Measurements from ENCODE around the gene TULP4. TPM values are rescaled to one million over a fixed set of nuclear protein-coding genes. Genes with fewer than 3 reads are reported as not detected.

TULP4 gene
- total and polyA plus RNA-seq, 10 donors: 1.8 to 143 (median 78.1) TPM

DNA sequence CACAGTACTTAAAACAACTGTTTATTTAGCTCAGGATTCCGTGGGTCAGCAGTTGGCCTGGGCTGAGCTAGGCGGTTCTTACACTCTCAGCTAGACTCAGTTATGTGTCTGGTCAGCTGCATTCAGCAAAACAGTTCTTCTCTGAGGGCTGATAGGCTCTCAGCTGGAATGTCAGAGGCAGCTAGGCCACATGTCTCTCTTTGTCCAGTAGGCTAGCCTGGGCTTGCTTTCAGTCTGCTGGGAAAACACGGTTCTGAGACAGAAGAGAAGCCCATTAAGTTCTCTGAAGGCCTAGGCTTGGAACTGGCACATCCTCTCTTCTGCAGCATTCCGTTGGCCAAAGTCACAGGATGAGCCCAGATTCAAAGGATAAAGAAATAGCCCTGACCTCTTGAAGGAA is 65.6 kb downstream of the TULP4 start:
- no peak for DNase-seq
- TF ChIP-seq POLR2AphosphoS5 (IDR thresholded peaks at IDR 0.05) (no peak), POLR2A (IDR thresholded peaks at IDR 0.05) (no peak)
- TF ChIP-seq, protein P1, sequence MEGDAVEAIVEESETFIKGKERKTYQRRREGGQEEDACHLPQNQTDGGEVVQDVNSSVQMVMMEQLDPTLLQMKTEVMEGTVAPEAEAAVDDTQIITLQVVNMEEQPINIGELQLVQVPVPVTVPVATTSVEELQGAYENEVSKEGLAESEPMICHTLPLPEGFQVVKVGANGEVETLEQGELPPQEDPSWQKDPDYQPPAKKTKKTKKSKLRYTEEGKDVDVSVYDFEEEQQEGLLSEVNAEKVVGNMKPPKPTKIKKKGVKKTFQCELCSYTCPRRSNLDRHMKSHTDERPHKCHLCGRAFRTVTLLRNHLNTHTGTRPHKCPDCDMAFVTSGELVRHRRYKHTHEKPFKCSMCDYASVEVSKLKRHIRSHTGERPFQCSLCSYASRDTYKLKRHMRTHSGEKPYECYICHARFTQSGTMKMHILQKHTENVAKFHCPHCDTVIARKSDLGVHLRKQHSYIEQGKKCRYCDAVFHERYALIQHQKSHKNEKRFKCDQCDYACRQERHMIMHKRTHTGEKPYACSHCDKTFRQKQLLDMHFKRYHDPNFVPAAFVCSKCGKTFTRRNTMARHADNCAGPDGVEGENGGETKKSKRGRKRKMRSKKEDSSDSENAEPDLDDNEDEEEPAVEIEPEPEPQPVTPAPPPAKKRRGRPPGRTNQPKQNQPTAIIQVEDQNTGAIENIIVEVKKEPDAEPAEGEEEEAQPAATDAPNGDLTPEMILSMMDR (IDR thresholded peaks at IDR 0.05 in 8 of 11, conservative IDR thresholded peaks at IDR 0.05 in 3 of 11): no peak
- Histone ChIP-seq H3K9me3 (no peaks in the 10 kb centered on the region), H3K27me3 (replicated peaks in 1 of 7) (no peaks in the 10 kb centered on the region), H3K27ac (no peak overlapping the region), H3K36me3 (no peaks in the 10 kb centered on the region), H3K4me3 (no peak overlapping the region), H3K4me1 (peaks cover 0 to 7% (median 2%) of the 10 kb centered on the region in 6 donors)
- intact Hi-C loops (cut with DNase I; ENCODE audit: low total_unique reads): loop anchor here (10.0 kb wide), 1 partner anchor 57 kb away; no protein-coding TSS in a partner anchor
- 60 to 77% (median 74%) methylated on average over 4 of the region's 4 CpGs for WGBS, 5 donors

DNA sequence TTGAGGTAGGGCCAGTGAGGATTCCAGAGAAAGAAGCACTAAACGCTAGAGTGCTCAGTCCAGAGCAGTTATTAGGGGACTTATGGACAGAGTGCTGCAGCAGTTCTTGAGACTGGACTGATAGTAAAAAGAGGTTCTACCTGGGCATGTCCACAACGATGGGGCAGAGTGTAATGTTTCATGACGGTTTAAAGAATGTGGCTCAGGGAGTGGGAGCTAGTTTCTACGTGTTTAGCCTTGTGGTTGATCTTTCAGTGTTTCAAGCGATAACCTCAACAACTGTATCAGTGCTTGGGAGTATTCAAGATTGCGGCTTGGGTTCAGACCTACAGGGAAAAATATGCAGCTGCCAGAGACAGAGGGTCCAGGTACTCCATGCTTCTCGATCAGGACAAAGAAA is 67.1 kb downstream of the TULP4 start:
- TF ChIP-seq POLR2A (IDR thresholded peaks at IDR 0.05) (no peak), POLR2AphosphoS5 (IDR thresholded peaks at IDR 0.05) (no peak)
- TF ChIP-seq, protein P1 (IDR thresholded peaks at IDR 0.05 in 8 of 11, conservative IDR thresholded peaks at IDR 0.05 in 3 of 11): no peak
- Histone ChIP-seq H3K9me3 (no peaks in the 10 kb centered on the region), H3K27ac (no peak overlapping the region), H3K27me3 (replicated peaks in 1 of 7) (no peaks in the 10 kb centered on the region), H3K36me3 (no peaks in the 10 kb centered on the region), H3K4me3 (no peak overlapping the region), H3K4me1 (peaks cover 0 to 7% (median 2%) of the 10 kb centered on the region in 6 donors)
- 92 to 97% (median 92%) methylated on average over 7 of the region's 7 CpGs for WGBS, 5 donors
- DNase-seq: no peak
- intact Hi-C loops (cut with DNase I; ENCODE audit: low total_unique reads): loop anchor here (10.0 kb wide), 1 partner anchor 55 kb away; no protein-coding TSS in a partner anchor

DNA sequence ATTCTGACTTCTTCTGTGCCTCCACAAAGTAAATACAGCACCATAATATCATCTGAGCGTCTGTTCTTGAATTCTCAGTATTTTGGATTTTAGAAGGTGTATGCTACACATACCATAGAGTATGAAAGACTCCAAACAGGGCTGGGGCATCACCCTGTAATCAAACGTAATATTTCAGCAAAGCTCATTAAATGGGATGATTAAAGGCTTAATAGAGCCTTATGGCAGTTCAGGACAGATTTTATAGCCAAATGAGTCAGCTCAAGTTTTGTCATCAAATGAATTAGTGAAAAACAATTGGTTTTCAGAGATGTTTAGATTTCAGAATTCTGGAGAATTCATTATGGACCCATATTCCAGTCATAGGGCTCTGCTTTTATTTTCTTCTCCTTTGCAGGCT is 68.9 kb downstream of the TULP4 start:
- intact Hi-C loops (cut with DNase I; ENCODE audit: low total_unique reads): loop anchor here (10.0 kb wide), 1 partner anchor 156 kb away; no protein-coding TSS in a partner anchor
- DNase-seq: no peak
- H3K9me3 ChIP-seq: no peaks in the 10 kb centered on the region
- no peak overlapping the region for H3K4me3 ChIP-seq
- H3K27me3 ChIP-seq (replicated peaks in 1 of 7): no peaks in the 10 kb centered on the region
- TF ChIP-seq POLR2AphosphoS5 (IDR thresholded peaks at IDR 0.05) (no peak), POLR2A (IDR thresholded peaks at IDR 0.05) (no peak)
- TF ChIP-seq, protein P1 (IDR thresholded peaks at IDR 0.05 in 8 of 11, conservative IDR thresholded peaks at IDR 0.05 in 3 of 11): no peak
- H3K4me1 ChIP-seq: peaks cover 0 to 7% (median 2%) of the 10 kb centered on the region in 6 donors
- WGBS, 5 donors: 93 to 99% (median 94%) methylated on average over 2 of the region's 2 CpGs
- H3K27ac ChIP-seq: no peak overlapping the region
- no peaks in the 10 kb centered on the region for H3K36me3 ChIP-seq

DNA sequence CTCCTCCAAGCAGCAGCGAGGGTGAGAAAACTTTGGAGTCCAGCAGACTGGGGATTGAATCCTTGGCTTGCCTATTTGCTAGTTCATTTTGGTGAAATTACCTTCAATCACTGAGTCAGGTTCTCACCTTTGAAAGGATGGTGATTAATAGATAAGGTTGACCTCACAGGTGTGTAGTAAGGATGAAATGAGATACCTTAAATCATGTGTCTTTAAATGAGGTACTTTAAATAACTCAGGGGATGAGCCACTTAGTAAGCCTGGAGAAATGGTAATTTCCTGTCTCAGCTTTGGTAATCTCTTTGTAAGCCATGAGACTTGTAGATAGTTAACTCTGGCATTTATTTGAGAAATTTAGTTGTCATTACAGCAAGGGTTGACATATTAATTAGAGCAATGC is 70.2 kb downstream of the TULP4 start:
- H3K4me1 ChIP-seq: peaks cover 0 to 7% (median 2%) of the 10 kb centered on the region in 6 donors
- no peaks in the 10 kb centered on the region for H3K9me3 ChIP-seq
- no peaks in the 10 kb centered on the region for H3K36me3 ChIP-seq
- H3K27ac ChIP-seq: no peak overlapping the region
- no peaks in the 10 kb centered on the region for H3K27me3 ChIP-seq (replicated peaks in 1 of 7)
- H3K4me3 ChIP-seq: no peak overlapping the region
- WGBS, 5 donors: 95 to 100% (median 100%) methylated on average over 1 of the region's 1 CpG
- no peak for DNase-seq
- intact Hi-C loops (cut with DNase I; ENCODE audit: low total_unique reads): loop anchor here (10.0 kb wide), 1 partner anchor 158 kb away; no protein-coding TSS in a partner anchor
- TF ChIP-seq POLR2AphosphoS5 (IDR thresholded peaks at IDR 0.05): no peak
- TF ChIP-seq POLR2A (IDR thresholded peaks at IDR 0.05): no peak
- TF ChIP-seq, protein P1 (IDR thresholded peaks at IDR 0.05 in 8 of 11, conservative IDR thresholded peaks at IDR 0.05 in 3 of 11): no peak
